GM12873 (cell line): ENCODE data around the gene COLEC11.

Experiments used
- TF ChIP-seq, protein P1 (sequence below): IDR thresholded peaks from 2 replicates; pipeline ENCODE4 v1.5.1; 2012; ENCODE audit warnings: low read depth, mild to moderate bottlenecking, moderate library complexity, low read length, control low read depth; ENCODE audit not compliant: insufficient read depth; ENCODE audit errors: missing control alignments

COLEC11 gene

DNA sequence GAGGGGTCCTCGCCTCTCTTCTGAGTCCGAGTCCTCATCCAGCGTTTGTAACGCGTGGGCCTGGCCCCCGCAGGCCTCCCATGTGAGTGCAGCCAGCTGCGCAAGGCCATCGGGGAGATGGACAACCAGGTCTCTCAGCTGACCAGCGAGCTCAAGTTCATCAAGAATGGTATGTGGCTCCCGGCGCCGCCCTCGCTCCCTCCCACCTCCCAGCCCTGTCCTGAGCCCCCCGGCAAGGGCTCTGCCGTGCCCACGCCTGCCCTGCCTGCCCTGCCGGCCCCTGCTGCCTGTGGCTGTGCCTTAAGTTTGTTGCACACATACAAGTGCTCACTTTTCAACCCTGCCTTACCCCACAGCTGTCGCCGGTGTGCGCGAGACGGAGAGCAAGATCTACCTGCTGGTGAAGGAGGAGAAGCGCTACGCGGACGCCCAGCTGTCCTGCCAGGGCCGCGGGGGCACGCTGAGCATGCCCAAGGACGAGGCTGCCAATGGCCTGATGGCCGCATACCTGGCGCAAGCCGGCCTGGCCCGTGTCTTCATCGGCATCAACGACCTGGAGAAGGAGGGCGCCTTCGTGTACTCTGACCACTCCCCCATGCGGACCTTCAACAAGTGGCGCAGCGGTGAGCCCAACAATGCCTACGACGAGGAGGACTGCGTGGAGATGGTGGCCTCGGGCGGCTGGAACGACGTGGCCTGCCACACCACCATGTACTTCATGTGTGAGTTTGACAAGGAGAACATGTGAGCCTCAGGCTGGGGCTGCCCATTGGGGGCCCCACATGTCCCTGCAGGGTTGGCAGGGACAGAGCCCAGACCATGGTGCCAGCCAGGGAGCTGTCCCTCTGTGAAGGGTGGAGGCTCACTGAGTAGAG, 48.7 kb downstream of the COLEC11 start:
- TF ChIP-seq, protein P1, sequence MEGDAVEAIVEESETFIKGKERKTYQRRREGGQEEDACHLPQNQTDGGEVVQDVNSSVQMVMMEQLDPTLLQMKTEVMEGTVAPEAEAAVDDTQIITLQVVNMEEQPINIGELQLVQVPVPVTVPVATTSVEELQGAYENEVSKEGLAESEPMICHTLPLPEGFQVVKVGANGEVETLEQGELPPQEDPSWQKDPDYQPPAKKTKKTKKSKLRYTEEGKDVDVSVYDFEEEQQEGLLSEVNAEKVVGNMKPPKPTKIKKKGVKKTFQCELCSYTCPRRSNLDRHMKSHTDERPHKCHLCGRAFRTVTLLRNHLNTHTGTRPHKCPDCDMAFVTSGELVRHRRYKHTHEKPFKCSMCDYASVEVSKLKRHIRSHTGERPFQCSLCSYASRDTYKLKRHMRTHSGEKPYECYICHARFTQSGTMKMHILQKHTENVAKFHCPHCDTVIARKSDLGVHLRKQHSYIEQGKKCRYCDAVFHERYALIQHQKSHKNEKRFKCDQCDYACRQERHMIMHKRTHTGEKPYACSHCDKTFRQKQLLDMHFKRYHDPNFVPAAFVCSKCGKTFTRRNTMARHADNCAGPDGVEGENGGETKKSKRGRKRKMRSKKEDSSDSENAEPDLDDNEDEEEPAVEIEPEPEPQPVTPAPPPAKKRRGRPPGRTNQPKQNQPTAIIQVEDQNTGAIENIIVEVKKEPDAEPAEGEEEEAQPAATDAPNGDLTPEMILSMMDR = no peak

DNA sequence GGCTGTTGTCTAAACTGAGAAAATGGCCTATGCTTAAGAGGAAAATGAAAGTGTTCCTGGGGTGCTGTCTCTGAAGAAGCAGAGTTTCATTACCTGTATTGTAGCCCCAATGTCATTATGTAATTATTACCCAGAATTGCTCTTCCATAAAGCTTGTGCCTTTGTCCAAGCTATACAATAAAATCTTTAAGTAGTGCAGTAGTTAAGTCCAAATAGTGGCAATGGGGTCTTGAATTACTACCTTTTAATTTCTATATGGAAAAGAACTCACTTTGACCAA, 49.3 kb downstream of the COLEC11 start:
- TF ChIP-seq, protein P1 = no peak

DNA sequence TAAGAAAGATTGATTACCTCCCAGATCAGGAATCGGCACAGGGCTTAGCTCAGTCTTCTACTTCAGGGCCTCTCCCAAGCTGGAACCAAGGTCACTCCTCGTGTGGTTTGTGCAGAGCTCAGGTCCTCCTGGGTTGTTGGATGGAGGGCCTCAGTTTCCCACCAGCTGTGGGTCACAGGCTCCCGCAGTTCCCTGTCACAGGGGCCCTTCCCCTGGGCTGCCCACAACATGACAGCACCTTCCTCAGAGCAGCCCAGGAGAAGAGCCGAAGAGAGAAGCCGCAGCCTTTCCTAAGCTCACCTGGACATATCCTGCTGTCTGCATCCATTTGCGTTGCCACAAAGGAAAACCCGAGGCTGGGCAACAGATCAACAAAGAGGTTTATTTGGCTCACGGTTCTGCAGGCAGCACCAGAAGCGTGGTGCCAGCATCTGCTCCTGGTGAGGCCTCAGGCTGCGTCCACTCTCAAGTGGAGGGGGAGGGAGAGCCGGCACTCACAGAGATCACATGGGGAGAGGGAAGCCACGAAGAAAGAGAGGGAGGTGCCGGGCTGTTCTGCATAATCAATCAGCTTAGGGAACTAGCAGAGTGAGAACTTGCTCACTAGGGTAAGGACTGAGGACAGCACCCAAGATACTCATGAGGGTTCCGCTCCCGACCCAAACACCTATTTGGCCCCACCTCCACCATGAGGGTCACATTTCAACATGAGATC, 50.1 kb downstream of the COLEC11 start:
- TF ChIP-seq, protein P1 = no peak

DNA sequence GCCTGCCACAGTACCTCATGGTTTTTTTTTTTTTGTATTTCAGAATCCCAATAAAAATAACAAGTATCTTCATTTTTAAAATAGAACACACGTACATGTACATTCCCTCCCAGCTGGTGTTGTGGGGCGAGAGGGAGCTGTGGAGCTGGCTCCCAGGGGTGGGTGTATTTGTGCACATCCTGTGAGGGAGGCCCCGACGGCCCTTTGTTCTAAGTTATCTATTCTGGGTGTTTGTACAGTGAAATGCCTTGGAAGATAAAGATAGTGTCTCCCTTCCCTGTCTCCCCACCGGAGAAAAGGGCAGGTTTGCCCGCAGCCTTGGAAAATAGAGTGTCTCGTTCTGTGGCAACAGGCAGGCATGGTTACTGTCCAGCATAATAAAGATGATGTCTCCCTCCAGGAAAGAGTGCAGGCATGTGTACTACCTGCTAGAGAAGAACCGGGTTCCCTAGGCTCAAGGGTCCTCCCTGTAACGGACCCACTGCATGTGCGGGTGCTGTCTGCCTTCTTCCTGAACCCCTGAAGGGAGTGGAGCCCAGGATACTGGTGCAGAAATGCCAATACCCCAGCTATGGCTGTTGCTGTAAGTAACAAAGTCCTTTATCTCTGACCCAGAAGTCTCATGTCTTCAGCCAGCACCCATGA, 51.0 kb downstream of the COLEC11 start:
- TF ChIP-seq, protein P1 = no peak

DNA sequence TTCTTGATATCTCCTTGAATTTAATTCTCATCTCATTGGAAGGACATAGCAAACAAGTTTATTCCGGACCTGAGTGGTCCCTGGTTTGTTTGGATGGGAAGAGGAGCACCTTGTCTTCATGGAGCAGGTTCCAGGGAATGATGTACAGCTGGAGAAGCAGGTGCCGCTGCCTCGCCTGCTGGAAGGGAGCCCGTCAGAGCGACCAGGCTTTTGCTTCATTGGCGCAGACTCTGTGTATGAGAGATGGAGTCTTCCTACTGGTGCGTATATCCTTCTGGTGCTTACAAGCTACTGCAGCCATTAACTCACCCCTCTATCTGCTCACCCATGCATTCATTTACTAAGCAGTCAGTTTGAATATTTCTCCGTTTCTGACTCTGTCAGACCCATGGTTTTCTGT, 51.5 kb downstream of the COLEC11 start:
- TF ChIP-seq, protein P1 = no peak

DNA sequence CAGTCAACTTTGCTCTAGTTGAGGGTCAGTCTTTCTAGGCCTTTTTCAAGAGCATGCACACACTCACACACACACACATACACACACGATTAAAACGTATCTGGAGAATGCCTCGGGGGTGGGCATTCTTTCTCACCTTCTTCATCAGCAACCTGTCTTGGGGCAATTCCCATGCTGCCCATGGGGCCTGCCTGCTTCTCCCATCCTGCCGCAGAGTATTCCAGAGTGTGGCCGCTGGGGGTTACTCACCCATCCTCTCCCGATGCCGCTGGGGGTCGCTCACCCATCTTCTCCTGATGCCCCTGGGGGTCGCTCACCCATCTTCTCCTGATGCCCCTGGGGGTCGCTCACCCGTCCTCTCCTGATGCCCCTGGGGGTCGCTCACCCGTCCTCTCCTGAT, 52.3 kb downstream of the COLEC11 start:
- TF ChIP-seq, protein P1 = no peak
